HepG2 (cell line): ENCODE results near the gene TLN1. TPM values are rescaled to one million over a fixed set of nuclear protein-coding genes. Genes with fewer than 3 reads are reported as not detected.

Source experiments
- ATAC-seq: fragments of 200-7000 bp; cut with Tn5 transposase; 3 replicates; pipeline ENCODE4 v1.9.1; 2020; ENCODE audit warnings: mild to moderate bottlenecking, moderate library complexity
- BruUV-seq: library from RNA; stranded (reverse); fragments of 400-500 nt; replicated peaks from 2 replicates; lab custom pipeline; 2021; lab: Mats Ljungman, UMichigan
- CTCF ChIA-PET: fragments of 300-600 bp; formaldehyde crosslinking; extraction: SDS; loops from one replicate; lab custom pipeline; 2021; ENCODE audit warnings: low total read pairs, inconsistent platforms, low intra/inter-chr PET ratio; lab: Yijun Ruan, JAX
- POLR2A ChIA-PET: fragments of 350-600 bp; sonication (Branson Sonifier 250); formaldehyde crosslinking; loops from one replicate; lab custom pipeline; 2020; ENCODE audit warnings: antibody characterized with exemption, inconsistent platforms; lab: Yijun Ruan, JAX
- DNase-seq: peaks from one replicate; pipeline ENCODE4 v3.0.0-alpha.2; 2015; ENCODE audit warnings: low spot score
- FAIRE-seq: peaks from 3 replicates; lab custom pipeline; 2011; peaks lifted over from hg19 to GRCh38; lab: Jason Lieb, UNC
- H2AFZ ChIP-seq: one replicate; pipeline ENCODE4 v1.6.1; 2011; ENCODE audit warnings: low read length, inconsistent platforms
- H3K27ac ChIP-seq: fragments of 300-600 bp; 3 replicates; pipeline ENCODE4 v1.8.0; 2011; ENCODE audit warnings: mixed run types, mild to moderate bottlenecking, mixed read lengths, low read length, inconsistent platforms; ENCODE audit not compliant: insufficient read depth; ENCODE audit errors: extremely low read length
- H3K27me3 ChIP-seq, 2 experiments: fragments of 200-600 bp in 1 of 2; 2 replicates in 1 of 2; 3 replicates in 1 of 2; pipeline versions ENCODE4 v1.6.0 to v1.8.0; 2011; ENCODE audit warnings: low read length in 2 of 2, mild to moderate bottlenecking in 2 of 2, moderate library complexity in 2 of 2, inconsistent platforms in 1 of 2; ENCODE audit not compliant: insufficient read depth in 2 of 2, control insufficient read depth in 1 of 2
- H3K36me3 ChIP-seq, 2 experiments: fragments of 200-600 bp in 1 of 2; replicated peaks in 1 of 2; 2 replicates in 1 of 2; 3 replicates in 1 of 2; pipeline versions ENCODE4 v1.5.1 to v1.8.0; 2011; ENCODE audit warnings: low read length in 2 of 2, inconsistent platforms in 1 of 2; ENCODE audit not compliant: insufficient read depth in 2 of 2, control insufficient read depth in 1 of 2
- H3K4me1 ChIP-seq: 2 replicates; pipeline ENCODE4 v1.5.1; 2012; ENCODE audit warnings: low read length, inconsistent platforms; ENCODE audit not compliant: insufficient read depth
- H3K4me2 ChIP-seq: 2 replicates; pipeline ENCODE4 v1.6.0; 2011; ENCODE audit warnings: low read depth, low read length, inconsistent platforms
- H3K4me3 ChIP-seq, 3 experiments: fragments of 200-600 bp in 1 of 3; sonication (generic), shearing (Covaris generic) in 1 of 3; replicated peaks in 1 of 3; 2 replicates each; pipeline ENCODE4 v1.5.1; 2011 to 2016; ENCODE audit warnings: low read length in 3 of 3, inconsistent platforms in 2 of 3, low read depth in 2 of 3, mild to moderate bottlenecking in 2 of 3, control low read depth in 1 of 3, mixed read lengths in 1 of 3; ENCODE audit not compliant: insufficient read depth in 1 of 3
- H3K79me2 ChIP-seq: one replicate; pipeline ENCODE4 v1.6.1; 2011; ENCODE audit warnings: low read length, inconsistent platforms; ENCODE audit not compliant: insufficient read depth
- H3K9ac ChIP-seq: 2 replicates; pipeline ENCODE4 v1.6.0; 2011; ENCODE audit warnings: mild to moderate bottlenecking, low read depth, low read length, inconsistent platforms; ENCODE audit not compliant: insufficient read depth
- H3K9me3 ChIP-seq: 2 replicates; pipeline ENCODE4 v1.5.1; 2012; ENCODE audit warnings: mild to moderate bottlenecking, low read length
- H4K20me1 ChIP-seq: 2 replicates; pipeline ENCODE4 v1.6.0; 2011; ENCODE audit warnings: inconsistent platforms, mild to moderate bottlenecking, low read length, moderate library complexity; ENCODE audit not compliant: insufficient read depth
- ESRRA ChIP-seq: sonication (generic); formaldehyde crosslinking; IDR thresholded peaks from 2 replicates; pipeline ENCODE4 v1.5.1; 2020; ENCODE audit warnings: mild to moderate bottlenecking, low read depth, missing genetic modification reagents
- NFE2L1 ChIP-seq: sonication (generic); formaldehyde crosslinking; IDR thresholded peaks from 2 replicates; pipeline ENCODE4 v1.4.0; 2020; ENCODE audit warnings: missing genetic modification reagents, mild to moderate bottlenecking, borderline replicate concordance
- PAWR ChIP-seq: sonication (generic); formaldehyde crosslinking; IDR thresholded peaks from 2 replicates; pipeline ENCODE4 v1.4.0; 2020; ENCODE audit warnings: missing genetic modification reagents, mild to moderate bottlenecking, borderline replicate concordance
- POLR2AphosphoS2 ChIP-seq: IDR thresholded peaks from 2 replicates; pipeline ENCODE4 v1.6.1; 2011; ENCODE audit warnings: low read depth, low read length, improper control_type of control experiment
- PTBP1 ChIP-seq: fragments of 200-400 bp; formaldehyde crosslinking; IDR thresholded peaks from 2 replicates; pipeline ENCODE4 v1.6.1; 2018; ENCODE audit warnings: low read length, low read depth; ENCODE audit not compliant: poor library complexity, severe bottlenecking
- RORA ChIP-seq: sonication (generic); formaldehyde crosslinking; IDR thresholded peaks from 2 replicates; pipeline ENCODE4 v1.5.0; 2020; ENCODE audit warnings: mild to moderate bottlenecking, missing genetic modification reagents, moderate library complexity
- SALL1 ChIP-seq: sonication (generic); formaldehyde crosslinking; IDR thresholded peaks from 2 replicates; pipeline ENCODE4 v1.8.0; 2022; ENCODE audit warnings: mild to moderate bottlenecking, missing genetic modification reagents
- SRF ChIP-seq: IDR thresholded peaks from 2 replicates; pipeline ENCODE4 v1.6.1; 2011; ENCODE audit warnings: mild to moderate bottlenecking, low read depth, low read length, moderate library complexity
- ZNF230 ChIP-seq: sonication (generic); formaldehyde crosslinking; IDR thresholded peaks from 2 replicates; pipeline ENCODE4 v1.4.0; 2020; ENCODE audit warnings: mild to moderate bottlenecking, missing genetic modification reagents
- ZNF430 ChIP-seq: sonication (generic); formaldehyde crosslinking; IDR thresholded peaks from 2 replicates; pipeline ENCODE4 v1.9.0; 2021; ENCODE audit warnings: mild to moderate bottlenecking, missing genetic modification reagents
- ZNF563 ChIP-seq: sonication (generic); formaldehyde crosslinking; IDR thresholded peaks from 2 replicates; pipeline ENCODE4 v1.8.0; 2022; ENCODE audit warnings: mild to moderate bottlenecking, moderate library complexity, missing genetic modification reagents
- ZNF775 ChIP-seq: sonication (generic); formaldehyde crosslinking; IDR thresholded peaks from 2 replicates; pipeline ENCODE4 v1.4.0; 2020; ENCODE audit warnings: missing genetic modification reagents, mild to moderate bottlenecking, moderate library complexity, borderline replicate concordance
- WGBS: methylation state at CpG from one replicate; pipeline ENCODE4 v1.1.6; 2017; ENCODE audit warnings: low lambda C conversion rate; 5-methylcytosine and 5-hydroxymethylcytosine counted together
- in situ Hi-C: cut with HindIII; loops from 2 replicates; pipeline ENCODE4 v1.10.0; 2017; ENCODE audit warnings: low pct_unique_long_range_greater_than_20kb; ENCODE audit not compliant: extremely low pct_ligation_motif_present
- intact Hi-C: fragments of 100-400 bp; cut with micrococcal nuclease; formaldehyde crosslinking; loops from one replicate; pipeline ENCODE4 v1.10.0; 2022; ENCODE audit not compliant: unreplicated experiment
- polyA plus RNA-seq, 8 experiments: library from polyadenylated mRNA; depleted of rRNA in 3 of 8; stranded (reverse) in 7 of 8; unstranded in 1 of 8; fragments of >200 nt; fragmentation: Illumina TruSeq in 4 of 8; extraction: Trizol in 4 of 8; gene quantifications; 2 replicates each; pipeline versions ENCODE4 v1.2.1 to v1.2.3, GENCODE V29; 2011 to 2016; ENCODE audit warnings: low read depth in 4 of 8, missing spikeins in 1 of 8, mixed read lengths in 1 of 8; ENCODE audit not compliant: insufficient read depth in 1 of 8
- total RNA-seq, 5 experiments: library from RNA; depleted of rRNA; stranded (reverse); fragments of >200 nt; fragmentation: Illumina TruSeq; extraction: Trizol; gene quantifications; 2 replicates each; pipeline ENCODE4 v1.2.3, GENCODE V29; 2016; ENCODE audit warnings: low read depth in 1 of 5
- TF ChIP-seq, protein P1 (sequence below): sonication (generic); formaldehyde crosslinking; IDR thresholded peaks from 2 replicates; pipeline ENCODE4 v1.5.0; 2020; ENCODE audit warnings: mild to moderate bottlenecking, missing genetic modification reagents, borderline replicate concordance
- TF ChIP-seq, protein P2 (sequence below): IDR thresholded peaks from 2 replicates; pipeline ENCODE4 v1.6.1; 2012; ENCODE audit warnings: inconsistent platforms
- TF ChIP-seq, protein P3 (sequence below): sonication (generic); formaldehyde crosslinking; IDR thresholded peaks from 2 replicates; pipeline ENCODE4 v1.4.0; 2020; ENCODE audit warnings: missing genetic modification reagents

TLN1 gene
- total and polyA plus RNA-seq, 2 of the 13 experiments (the other 11 are each of a cell fraction or from before 2014, with no cell fraction given): 35.2 to 51.8 TPM

DNA sequence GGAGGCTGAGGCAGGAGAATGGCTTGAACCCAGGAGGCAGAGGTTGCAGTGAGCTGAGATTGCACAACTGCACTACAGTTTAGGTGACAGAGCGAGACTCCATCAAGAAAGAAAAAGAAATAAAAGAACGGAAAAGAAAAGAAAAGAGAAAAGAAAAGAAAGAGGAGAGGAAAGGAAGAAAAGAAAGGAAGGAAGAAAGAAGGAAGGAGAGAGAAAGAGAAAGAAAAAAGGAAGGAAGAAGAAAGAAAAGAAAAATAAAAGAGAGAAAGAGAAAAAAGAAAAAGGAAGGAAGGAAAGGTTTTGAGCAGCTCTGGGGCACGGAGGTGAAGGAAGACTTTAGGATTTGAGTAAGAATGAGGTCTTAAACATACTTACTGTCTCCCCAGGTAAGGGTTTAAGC lies 18.4 kb downstream of the TLN1 start:
- DNase-seq (no peak), FAIRE-seq (no peak)
- ChIA-PET POLR2A (interaction anchor here (1.1 to 2.1 kb wide), 2 partner anchors 15 to 29 kb away, joined by 4 to 5 read pairs; no protein-coding TSS in a partner anchor), CTCF (no interaction called here)
- Histone ChIP-seq H3K27ac (no peak overlapping the region), H3K36me3 (peaks cover 50 to 89% of the 10 kb centered on the region in 2 experiments), H3K9ac (no peak overlapping the region)
- TF ChIP-seq, protein P1, sequence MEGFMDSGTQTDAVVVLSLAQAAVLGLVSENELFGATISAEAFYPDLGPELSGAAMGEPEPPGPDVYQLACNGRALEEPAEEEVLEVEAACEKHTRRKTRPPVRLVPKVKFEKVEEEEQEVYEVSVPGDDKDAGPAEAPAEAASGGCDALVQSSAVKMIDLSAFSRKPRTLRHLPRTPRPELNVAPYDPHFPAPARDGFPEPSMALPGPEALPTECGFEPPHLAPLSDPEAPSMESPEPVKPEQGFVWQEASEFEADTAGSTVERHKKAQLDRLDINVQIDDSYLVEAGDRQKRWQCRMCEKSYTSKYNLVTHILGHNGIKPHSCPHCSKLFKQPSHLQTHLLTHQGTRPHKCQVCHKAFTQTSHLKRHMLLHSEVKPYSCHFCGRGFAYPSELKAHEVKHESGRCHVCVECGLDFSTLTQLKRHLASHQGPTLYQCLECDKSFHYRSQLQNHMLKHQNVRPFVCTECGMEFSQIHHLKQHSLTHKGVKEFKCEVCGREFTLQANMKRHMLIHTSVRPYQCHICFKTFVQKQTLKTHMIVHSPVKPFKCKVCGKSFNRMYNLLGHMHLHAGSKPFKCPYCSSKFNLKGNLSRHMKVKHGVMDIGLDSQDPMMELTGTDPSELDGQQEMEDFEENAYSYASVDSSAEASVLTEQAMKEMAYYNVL (CRISPR knock-in tag): no peak
- TF ChIP-seq SALL1 (CRISPR knock-in tag) (no peak), ZNF430 (CRISPR knock-in tag) (no peak), PAWR (CRISPR knock-in tag) (no peak), NFE2L1 (no peak), ZNF775 (CRISPR knock-in tag) (no peak), RORA (CRISPR knock-in tag) (no peak), ZNF563 (CRISPR knock-in tag) (no peak), ESRRA (CRISPR knock-in tag) (no peak), POLR2AphosphoS2 (no peak), ZNF230 (CRISPR knock-in tag) (no peak), SRF (no peak), PTBP1 (no peak)
- TF ChIP-seq, protein P2, sequence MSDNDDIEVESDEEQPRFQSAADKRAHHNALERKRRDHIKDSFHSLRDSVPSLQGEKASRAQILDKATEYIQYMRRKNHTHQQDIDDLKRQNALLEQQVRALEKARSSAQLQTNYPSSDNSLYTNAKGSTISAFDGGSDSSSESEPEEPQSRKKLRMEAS: no peak
- TF ChIP-seq, protein P3, sequence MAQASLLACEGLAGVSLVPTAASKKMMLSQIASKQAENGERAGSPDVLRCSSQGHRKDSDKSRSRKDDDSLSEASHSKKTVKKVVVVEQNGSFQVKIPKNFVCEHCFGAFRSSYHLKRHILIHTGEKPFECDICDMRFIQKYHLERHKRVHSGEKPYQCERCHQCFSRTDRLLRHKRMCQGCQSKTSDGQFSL (CRISPR knock-in tag): no peak
- TF ChIP-seq, all 625 proteins: peak for 0
- Histone ChIP-seq H4K20me1 (no peaks in the 10 kb centered on the region), H3K79me2 (no peaks in the 10 kb centered on the region), H2AFZ (no peak overlapping the region), H3K4me2 (no peak overlapping the region), H3K9me3 (no peaks in the 10 kb centered on the region), H3K4me1 (no peaks in the 10 kb centered on the region), H3K4me3 (no peak overlapping the region), H3K27me3 (no peaks in the 10 kb centered on the region)
- intact Hi-C loops (no loop called here), in situ Hi-C loops (no loop called here)
- WGBS: 95% methylated on average over 3 of the region's 3 CpGs
- ATAC-seq: no peak
- no TSS peak for BruUV-seq
